ENCODE results near the gene KCNH6. TPM values are rescaled to one million over a fixed set of nuclear protein-coding genes. Genes with fewer than 3 reads are reported as not detected.

The KCNH6 gene
- total RNA-seq, 1 experiment from 2014 or later, result not detected

GRCh38 chr17:63555500-63556156 is 32.5 kb downstream of the KCNH6 start:
- DNase-seq (ENCODE audit: low read depth), result no peak

- no peak for DNase-seq (ENCODE audit: low read depth)
Measured at GRCh38 chr17:63557416-63557815, 34.3 kb downstream of the KCNH6 start.

- no peak for DNase-seq (ENCODE audit: low read depth)
Measured at GRCh38 chr17:63558441-63558840, 35.3 kb downstream of the KCNH6 start.

- no peak for DNase-seq (ENCODE audit: low read depth)
Measured at GRCh38 chr17:63561819-63562218, 38.7 kb downstream of the KCNH6 start.

GRCh38 chr17:63563339-63563738 is 40.2 kb downstream of the KCNH6 start:
- no peak for DNase-seq (ENCODE audit: low read depth)

GRCh38 chr17:63564562-63564961 is 41.4 kb downstream of the KCNH6 start:
- DNase-seq (ENCODE audit: low read depth), result no peak

- no peak for DNase-seq (ENCODE audit: low read depth)
Measured at GRCh38 chr17:63567229-63567628, 44.1 kb downstream of the KCNH6 start.

GRCh38 chr17:63568563-63568962 is 45.4 kb downstream of the KCNH6 start:
- no peak for DNase-seq (ENCODE audit: low read depth)

- peak; percentile 65 for DNase-seq (ENCODE audit: low read depth)
Measured at GRCh38 chr17:63571632-63572310, 48.6 kb downstream of the KCNH6 start.

- DNase-seq (ENCODE audit: low read depth), result no peak
Measured at GRCh38 chr17:63573634-63574033, 50.5 kb downstream of the KCNH6 start.

- DNase-seq (ENCODE audit: low read depth), result no peak
Measured at GRCh38 chr17:63578027-63578768, 55.0 kb downstream of the KCNH6 start.

- DNase-seq (ENCODE audit: low read depth), result no peak
Measured at GRCh38 chr17:63578769-63579111, 55.6 kb downstream of the KCNH6 start.

- DNase-seq (ENCODE audit: low read depth), result no peak
Measured at GRCh38 chr17:63579633-63580032, 56.5 kb downstream of the KCNH6 start.

- DNase-seq (ENCODE audit: low read depth), result no peak
Measured at GRCh38 chr17:63587770-63588169, 64.6 kb downstream of the KCNH6 start.

- no peak for DNase-seq (ENCODE audit: low read depth)
Measured at GRCh38 chr17:63588797-63589196, 65.6 kb downstream of the KCNH6 start.

- no peak for DNase-seq (ENCODE audit: low read depth)
Measured at GRCh38 chr17:63589646-63590045, 66.5 kb downstream of the KCNH6 start.

GRCh38 chr17:63592797-63593196 is 69.6 kb downstream of the KCNH6 start:
- DNase-seq (ENCODE audit: low read depth), result no peak

- DNase-seq (ENCODE audit: low read depth), result no peak
Measured at GRCh38 chr17:63595132-63595531, 72.0 kb downstream of the KCNH6 start.

Other genes with a start within 250 kb of the KCNH6 start
- 34.2 and 36.1 TPM in 2 replicates for gene CYB561, start 77.1 kb upstream of the KCNH6 start, total RNA-seq (2014; rRNA removed; shearing (Covaris generic))
- gene ACE, start 46.3 kb upstream of the KCNH6 start, total RNA-seq (2014; rRNA removed; shearing (Covaris generic)), result 1.3 and 2.1 TPM in 2 replicates
- 34.8 and 52.9 TPM in 2 replicates for gene DCAF7, start 27.1 kb downstream of the KCNH6 start, total RNA-seq (2014; rRNA removed; shearing (Covaris generic))
- 19.6 and 26.7 TPM in 2 replicates for gene TACO1, start 77.5 kb downstream of the KCNH6 start, total RNA-seq (2014; rRNA removed; shearing (Covaris generic))
- 15.8 and 24.0 TPM in 2 replicates for gene MAP3K3, start 99.1 kb downstream of the KCNH6 start, total RNA-seq (2014; rRNA removed; shearing (Covaris generic))
- gene LIMD2, start 176.8 kb downstream of the KCNH6 start, total RNA-seq (2014; rRNA removed; shearing (Covaris generic)), result 4.3 and 6.8 TPM in 2 replicates
- gene STRADA, start 218.4 kb downstream of the KCNH6 start, total RNA-seq (2014; rRNA removed; shearing (Covaris generic)), result 15.2 and 18.3 TPM in 2 replicates